Loucy (cell line): Measurements from ENCODE around the gene EDC3.

Source experiments
- H2AFZ ChIP-seq: fragments of 200-600 bp; sonication (generic); 2 replicates; pipeline ENCODE4 v1.6.0; 2016; ENCODE audit warnings: antibody characterized with exemption, mild to moderate bottlenecking, low read length, moderate library complexity
- H3F3A ChIP-seq: fragments of 200-600 bp; 2 replicates; pipeline ENCODE4 v1.6.0; 2016; ENCODE audit warnings: antibody characterized with exemption, low read depth, mild to moderate bottlenecking
- H3K27me3 ChIP-seq: fragments of 200-600 bp; sonication (generic); 2 replicates; pipeline ENCODE4 v1.6.1; 2014; ENCODE audit warnings: low read length, mild to moderate bottlenecking; ENCODE audit not compliant: insufficient read depth, poor library complexity, severe bottlenecking
- H3K36me3 ChIP-seq: fragments of 200-600 bp; sonication (generic); 2 replicates; pipeline ENCODE4 v1.6.1; 2016; ENCODE audit warnings: low read length; ENCODE audit not compliant: insufficient read depth
- H3K4me1 ChIP-seq: fragments of 200-600 bp; sonication (generic); 2 replicates; pipeline ENCODE4 v1.5.1; 2014; ENCODE audit warnings: low read length, mild to moderate bottlenecking; ENCODE audit not compliant: insufficient read depth, poor library complexity, severe bottlenecking
- H3K4me2 ChIP-seq: fragments of 200-600 bp; sonication (generic); 2 replicates; pipeline ENCODE4 v1.6.0; 2014; ENCODE audit warnings: antibody characterized with exemption, low read length, low read depth, mild to moderate bottlenecking; ENCODE audit not compliant: poor library complexity, severe bottlenecking
- H3K4me3 ChIP-seq: fragments of 200-600 bp; sonication (generic); 2 replicates; pipeline ENCODE4 v1.5.1; 2014; ENCODE audit warnings: low read length, mild to moderate bottlenecking, mixed read lengths; ENCODE audit not compliant: poor library complexity, severe bottlenecking
- H3K79me2 ChIP-seq: fragments of 200-600 bp; sonication (generic); 2 replicates; pipeline ENCODE4 v1.6.1; 2014; ENCODE audit warnings: low read length; ENCODE audit not compliant: insufficient read depth
- H3K9ac ChIP-seq: fragments of 200-600 bp; sonication (generic); 2 replicates; pipeline ENCODE4 v1.6.0; 2014; ENCODE audit warnings: mild to moderate bottlenecking, low read depth, low read length, moderate library complexity; ENCODE audit not compliant: poor library complexity, severe bottlenecking
- H3K9me2 ChIP-seq: fragments of 200-600 bp; sonication (generic); replicated peaks from 2 replicates; pipeline ENCODE4 v1.6.1; 2016; ENCODE audit warnings: low read depth, low read length, mixed read lengths
- H3K9me3 ChIP-seq: fragments of 200-600 bp; sonication (generic); 2 replicates; pipeline ENCODE4 v1.6.1; 2014; ENCODE audit warnings: mild to moderate bottlenecking, antibody characterized with exemption, low read length, low read depth; ENCODE audit not compliant: insufficient read depth
- H4K20me1 ChIP-seq: fragments of 200-600 bp; sonication (generic); 2 replicates; pipeline ENCODE4 v1.6.0; 2014; ENCODE audit warnings: antibody characterized with exemption, low read length, mild to moderate bottlenecking; ENCODE audit not compliant: insufficient read depth, poor library complexity, severe bottlenecking
- EZH2phosphoT487 ChIP-seq: fragments of 200-600 bp; IDR thresholded peaks from 2 replicates; pipeline ENCODE4 v1.6.1; 2018; ENCODE audit warnings: antibody characterized with exemption, mild to moderate bottlenecking, moderate library complexity, borderline replicate concordance
- TF ChIP-seq, protein P1 (sequence below): fragments of 200-600 bp; sonication (generic); conservative IDR thresholded peaks from 2 replicates; pipeline ENCODE4 v1.5.1; 2014; ENCODE audit warnings: mild to moderate bottlenecking, antibody characterized with exemption, low read length

Gene EDC3

DNA sequence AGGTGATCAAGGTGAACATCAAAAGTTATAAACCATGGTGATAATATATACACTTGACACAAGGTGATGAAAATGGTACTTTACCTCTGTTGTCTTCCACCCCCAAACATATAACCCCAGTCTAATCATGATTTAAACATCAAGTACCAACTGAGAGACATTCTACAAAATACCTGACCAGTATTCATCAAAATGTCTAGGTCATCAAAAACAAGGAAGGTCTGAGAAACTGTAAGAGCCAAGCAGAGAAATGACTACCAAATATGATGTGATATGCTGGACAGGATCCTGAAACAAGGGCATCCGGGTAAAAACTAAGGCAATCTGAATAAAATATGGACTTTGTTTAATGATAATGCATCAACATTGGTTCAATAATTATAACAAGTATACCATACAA is 27.8 kb downstream of the EDC3 start:
- Histone ChIP-seq H2AFZ (no peak overlapping the region), H3K4me2 (no peak overlapping the region), H3K36me3 (peaks cover 44% of the 10 kb centered on the region), H3K4me3 (no peak overlapping the region), H3K4me1 (no peaks in the 10 kb centered on the region), H3K9me2 (no peaks in the 10 kb centered on the region), H3K9me3 (no peaks in the 10 kb centered on the region), H3F3A (no peaks in the 10 kb centered on the region), H4K20me1 (no peaks in the 10 kb centered on the region), H3K79me2 (peaks cover 11% of the 10 kb centered on the region; the same call in 1 of the 2 replicates), H3K27me3 (no peaks in the 10 kb centered on the region), H3K9ac (no peak overlapping the region)
- no peak for TF ChIP-seq EZH2phosphoT487

DNA sequence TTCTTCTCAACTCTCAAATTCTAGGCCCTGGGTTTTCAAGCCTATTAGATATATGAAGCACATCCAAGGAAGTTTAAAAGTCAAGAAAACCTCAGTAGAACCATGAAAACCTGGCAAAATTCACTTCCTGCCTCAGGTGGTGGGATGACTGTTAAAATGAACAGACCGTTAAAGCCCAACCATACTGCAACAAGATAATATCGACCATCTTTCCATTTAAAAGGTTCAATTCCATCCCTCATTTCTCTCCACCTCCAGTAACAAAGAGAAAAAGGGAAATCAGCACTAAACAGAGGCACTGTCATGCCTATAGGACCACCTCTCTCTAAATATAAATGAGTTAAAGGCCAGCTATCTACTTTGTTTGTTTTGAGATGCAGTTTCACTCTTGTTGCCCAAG is 31.2 kb downstream of the EDC3 start:
- H3K9me3 ChIP-seq, result no peaks in the 10 kb centered on the region
- no peak overlapping the region for H2AFZ ChIP-seq
- no peaks in the 10 kb centered on the region for H3K9me2 ChIP-seq
- H4K20me1 ChIP-seq, result no peaks in the 10 kb centered on the region
- no peak overlapping the region for H3K9ac ChIP-seq
- no peaks in the 10 kb centered on the region for H3F3A ChIP-seq
- H3K4me3 ChIP-seq, result no peak overlapping the region
- H3K79me2 ChIP-seq, result peaks cover 11% of the 10 kb centered on the region; the same call in 1 of the 2 replicates
- no peaks in the 10 kb centered on the region for H3K4me1 ChIP-seq
- no peaks in the 10 kb centered on the region for H3K27me3 ChIP-seq
- TF ChIP-seq, protein P1, sequence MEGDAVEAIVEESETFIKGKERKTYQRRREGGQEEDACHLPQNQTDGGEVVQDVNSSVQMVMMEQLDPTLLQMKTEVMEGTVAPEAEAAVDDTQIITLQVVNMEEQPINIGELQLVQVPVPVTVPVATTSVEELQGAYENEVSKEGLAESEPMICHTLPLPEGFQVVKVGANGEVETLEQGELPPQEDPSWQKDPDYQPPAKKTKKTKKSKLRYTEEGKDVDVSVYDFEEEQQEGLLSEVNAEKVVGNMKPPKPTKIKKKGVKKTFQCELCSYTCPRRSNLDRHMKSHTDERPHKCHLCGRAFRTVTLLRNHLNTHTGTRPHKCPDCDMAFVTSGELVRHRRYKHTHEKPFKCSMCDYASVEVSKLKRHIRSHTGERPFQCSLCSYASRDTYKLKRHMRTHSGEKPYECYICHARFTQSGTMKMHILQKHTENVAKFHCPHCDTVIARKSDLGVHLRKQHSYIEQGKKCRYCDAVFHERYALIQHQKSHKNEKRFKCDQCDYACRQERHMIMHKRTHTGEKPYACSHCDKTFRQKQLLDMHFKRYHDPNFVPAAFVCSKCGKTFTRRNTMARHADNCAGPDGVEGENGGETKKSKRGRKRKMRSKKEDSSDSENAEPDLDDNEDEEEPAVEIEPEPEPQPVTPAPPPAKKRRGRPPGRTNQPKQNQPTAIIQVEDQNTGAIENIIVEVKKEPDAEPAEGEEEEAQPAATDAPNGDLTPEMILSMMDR, result no peak
- TF ChIP-seq EZH2phosphoT487, result no peak
- H3K4me2 ChIP-seq, result no peak overlapping the region
- peaks cover 23% of the 10 kb centered on the region; the same call in 1 of the 2 replicates for H3K36me3 ChIP-seq

GRCh38 chr15:74664028-74664616 is 31.7 kb downstream of the EDC3 start:
- Histone ChIP-seq H3K4me3 (no peak overlapping the region), H3K9me2 (no peaks in the 10 kb centered on the region), H3K4me1 (no peaks in the 10 kb centered on the region), H3K9ac (no peak overlapping the region), H3K36me3 (peaks cover 20% of the 10 kb centered on the region; the same call in 1 of the 2 replicates), H3K9me3 (no peaks in the 10 kb centered on the region), H2AFZ (no peak overlapping the region), H3K79me2 (peaks cover 12% of the 10 kb centered on the region; the same call in 1 of the 2 replicates), H4K20me1 (no peaks in the 10 kb centered on the region), H3K27me3 (no peaks in the 10 kb centered on the region), H3F3A (no peaks in the 10 kb centered on the region), H3K4me2 (no peak overlapping the region)
- TF ChIP-seq, protein P1, result no peak
- no peak for TF ChIP-seq EZH2phosphoT487
